ENCODE data around the gene PGA5.
"Not testable (repeated sequence)": the region's sequence is repeated elsewhere in the genome, so short reads cannot be mapped to it uniquely, and the experiment has no call there.

Gene PGA5

GRCh38 chr11:61232548-61233145 lies 8.3 kb upstream of the PGA5 start:
- H3K4me3 ChIP-seq (ENCODE audit: low read length); DNase-seq (ENCODE audit: low read depth): not testable (repeated sequence)

GRCh38 chr11:61237130-61237529 lies 3.8 kb upstream of the PGA5 start:
- DNase-seq (ENCODE audit: low read depth); H3K4me3 ChIP-seq (ENCODE audit: low read length): not testable (repeated sequence)

GRCh38 chr11:61240288-61240687 lies 687 bp upstream of the PGA5 start:
- DNase-seq (ENCODE audit: low read depth); H3K4me3 ChIP-seq (ENCODE audit: low read length): not testable (repeated sequence)

GRCh38 chr11:61241526-61241925 lies 551 bp downstream of the PGA5 start:
- H3K4me3 ChIP-seq (ENCODE audit: low read length); DNase-seq (ENCODE audit: low read depth): not testable (repeated sequence)

GRCh38 chr11:61245284-61245964 lies 4.4 kb downstream of the PGA5 start:
- H3K4me3 ChIP-seq (ENCODE audit: low read length); DNase-seq (ENCODE audit: low read depth): not testable (repeated sequence)

GRCh38 chr11:61248071-61248470 lies 7.1 kb downstream of the PGA5 start:
- H3K4me3 ChIP-seq (ENCODE audit: low read length); DNase-seq (ENCODE audit: low read depth): not testable (repeated sequence)

- not testable (repeated sequence) for DNase-seq (ENCODE audit: low read depth); H3K4me3 ChIP-seq (ENCODE audit: low read length)
Observed at GRCh38 chr11:61249201-61249600, 8.2 kb downstream of the PGA5 start.

GRCh38 chr11:61250796-61251765 lies 10.1 kb downstream of the PGA5 start:
- H3K4me3 ChIP-seq (ENCODE audit: low read length); DNase-seq (ENCODE audit: low read depth): not testable (repeated sequence)

GRCh38 chr11:61252332-61252731 lies 11.4 kb downstream of the PGA5 start:
- DNase-seq (ENCODE audit: low read depth): not testable (repeated sequence)

GRCh38 chr11:61254403-61255025 lies 13.5 kb downstream of the PGA5 start:
- TF ChIP-seq CTCF (conservative IDR thresholded peaks at IDR 0.05; ENCODE audit: low read depth, low read length): peak; percentile 97
- peak; percentile 7 for DNase-seq (ENCODE audit: low read depth)
- no peak overlapping the region for H3K4me3 ChIP-seq (ENCODE audit: low read length)

More at GRCh38 chr11:61252332-61252731, 11.4 kb downstream of the PGA5 start:
- H3K4me3 ChIP-seq (ENCODE audit: low read length): not testable (repeated sequence)

GRCh38 chr11:61256710-61257482 lies 15.9 kb downstream of the PGA5 start:
- no peak overlapping the region for H3K4me3 ChIP-seq (ENCODE audit: low read length)
- no peak for DNase-seq (ENCODE audit: low read depth)
- TF ChIP-seq CTCF (conservative IDR thresholded peaks at IDR 0.05; ENCODE audit: low read depth, low read length): no peak
